CD14-positive monocyte (primary cell): ENCODE data around the gene KCNA10. TPM values are rescaled to one million over a fixed set of nuclear protein-coding genes. Genes with fewer than 3 reads are reported as not detected.
A peak's percentile ranks its signal among the peaks of the same experiment; 100 is the strongest.

Experiments used
- DNase-seq, 3 donors: peaks; one replicate each; pipeline ENCODE4 v3.0.0-alpha.2; 2011 to 2022
- H2AFZ ChIP-seq: 2 replicates; pipeline ENCODE4 v1.6.0; 2012; ENCODE audit warnings: mild to moderate bottlenecking, low read depth, low read length, inconsistent platforms; ENCODE audit not compliant: insufficient read depth, poor library complexity, severe bottlenecking
- H3K27ac ChIP-seq, 2 donors: 1 replicate in 1 of 2; 2 replicates in 1 of 2; pipeline ENCODE4 v1.5.1; 2012 to 2013; ENCODE audit warnings: low read length in 2 of 2, control low read depth in 1 of 2, inconsistent platforms in 1 of 2, low read depth in 1 of 2, mild to moderate bottlenecking in 1 of 2
- H3K27me3 ChIP-seq, 2 donors: one replicate each; pipeline versions ENCODE4 v1.6.0 to v1.6.1; 2011 to 2013; ENCODE audit warnings: low read length in 2 of 2; ENCODE audit not compliant: control insufficient read depth in 2 of 2, insufficient read depth in 2 of 2
- H3K36me3 ChIP-seq, 2 donors: replicated peaks in 1 of 2; 1 replicate in 1 of 2; 2 replicates in 1 of 2; pipeline versions ENCODE4 v1.5.1 to v1.6.1; 2012 to 2013; ENCODE audit warnings: low read length in 2 of 2, control low read depth in 1 of 2, inconsistent platforms in 1 of 2, mild to moderate bottlenecking in 1 of 2; ENCODE audit not compliant: insufficient read depth in 2 of 2, control insufficient read depth in 1 of 2
- H3K4me1 ChIP-seq, 2 donors: 1 replicate in 1 of 2; 2 replicates in 1 of 2; pipeline versions ENCODE4 v1.5.1 to v1.6.1; 2012 to 2013; ENCODE audit warnings: low read length in 2 of 2, control low read depth in 1 of 2, inconsistent platforms in 1 of 2, mild to moderate bottlenecking in 1 of 2, moderate library complexity in 1 of 2; ENCODE audit not compliant: insufficient read depth in 2 of 2, control insufficient read depth in 1 of 2
- H3K4me2 ChIP-seq: replicated peaks from 2 replicates; pipeline ENCODE3; 2012; ENCODE audit warnings: low read length, moderate library complexity, mild to moderate bottlenecking; ENCODE audit not compliant: poor library complexity, severe bottlenecking; ENCODE audit errors: extremely low read depth
- H3K4me3 ChIP-seq, 3 experiments: fragments of 200-600 bp in 1 of 3; sonication (generic) in 1 of 3; replicated peaks in 1 of 3; 1 replicate in 2 of 3; 2 replicates in 1 of 3; pipeline ENCODE4 v1.5.1; 2011 to 2013; ENCODE audit warnings: low read length in 3 of 3, mild to moderate bottlenecking in 3 of 3, control low read depth in 2 of 3, low read depth in 2 of 3, inconsistent platforms in 1 of 3, moderate library complexity in 1 of 3
- H3K79me2 ChIP-seq: 2 replicates; pipeline ENCODE4 v1.6.0; 2012; ENCODE audit warnings: mild to moderate bottlenecking, control low read depth, inconsistent platforms, low read length, moderate library complexity; ENCODE audit not compliant: insufficient read depth
- H3K9ac ChIP-seq: 2 replicates; pipeline ENCODE4 v1.6.0; 2017; ENCODE audit warnings: low read length, mild to moderate bottlenecking; ENCODE audit not compliant: insufficient read depth, poor library complexity, severe bottlenecking
- H3K9me3 ChIP-seq, 2 donors: replicated peaks in 1 of 2; 1 replicate in 1 of 2; 2 replicates in 1 of 2; pipeline versions ENCODE4 v1.5.1 to v1.6.1; 2012 to 2013; ENCODE audit warnings: low read length in 2 of 2, control low read depth in 1 of 2; ENCODE audit not compliant: control insufficient read depth in 1 of 2, insufficient read depth in 1 of 2
- H4K20me1 ChIP-seq: 2 replicates; pipeline ENCODE4 v1.6.0; 2012; ENCODE audit warnings: mild to moderate bottlenecking, low read length, control low read depth, moderate library complexity; ENCODE audit not compliant: insufficient read depth
- H3K27ac Mint-ChIP-seq, 7 donors: one replicate each; pipeline ENCODE4 v1.8.0; 2020; ENCODE audit warnings: mild to moderate bottlenecking in 7 of 7, mixed read lengths in 7 of 7, moderate library complexity in 6 of 7, inconsistent platforms in 2 of 7
- H3K27me3 Mint-ChIP-seq, 3 donors: one replicate each; pipeline ENCODE4 v1.8.0; 2021 to 2022; ENCODE audit warnings: low read depth in 3 of 3, mild to moderate bottlenecking in 3 of 3, mixed read lengths in 3 of 3, moderate library complexity in 3 of 3, inconsistent platforms in 1 of 3
- H3K36me3 Mint-ChIP-seq, 2 donors: one replicate each; pipeline ENCODE4 v1.8.0; 2020; ENCODE audit warnings: mixed read lengths in 2 of 2, inconsistent platforms in 1 of 2, mild to moderate bottlenecking in 1 of 2
- H3K4me1 Mint-ChIP-seq: one replicate; pipeline ENCODE4 v1.8.0; 2020; ENCODE audit warnings: mild to moderate bottlenecking, mixed read lengths
- H3K4me3 Mint-ChIP-seq, 2 donors: one replicate each; pipeline ENCODE4 v1.8.0; 2020; ENCODE audit warnings: mild to moderate bottlenecking in 2 of 2, mixed read lengths in 2 of 2, moderate library complexity in 1 of 2
- H3K9me3 Mint-ChIP-seq, 7 donors: one replicate each; pipeline ENCODE4 v1.8.0; 2020 to 2022; ENCODE audit warnings: mixed read lengths in 7 of 7, mild to moderate bottlenecking in 6 of 7, moderate library complexity in 6 of 7, inconsistent platforms in 2 of 7
- WGBS: methylation state at CpG from one replicate; pipeline ENCODE4 v1.1.5; 2013; ENCODE audit warnings: missing lambda C conversion rate; ENCODE audit not compliant: insufficient coverage; 5-methylcytosine and 5-hydroxymethylcytosine counted together
- intact Hi-C, 2 donors: fragments of 100-400 bp; cut with micrococcal nuclease; formaldehyde crosslinking; loops; one replicate each; pipeline versions ENCODE4 v1.15.0 to v1.15.1; 2023
- polyA plus RNA-seq, 3 donors: library from polyadenylated mRNA; depleted of rRNA in 1 of 3; unstranded in 2 of 3; stranded (reverse) in 1 of 3; fragments of 300-500 nt in 2 of 3; fragments of >200 nt in 1 of 3; fragmentation: Illumina TruSeq in 2 of 3; gene quantifications; 1 replicate in 2 of 3; 2 replicates in 1 of 3; pipeline ENCODE4 v1.2.3, GENCODE V29; 2012 to 2021
- TF ChIP-seq, protein P1 (sequence below): fragments of 200-600 bp; IDR thresholded peaks from one replicate; pipeline ENCODE4 v1.8.0; 2022; ENCODE audit warnings: antibody characterized with exemption, mild to moderate bottlenecking

KCNA10 gene
- polyA plus RNA-seq, 3 donors = not detected

- Histone ChIP-seq H3K79me2 (no peaks in the 10 kb centered on the region), H2AFZ (no peak overlapping the region), H4K20me1 (no peaks in the 10 kb centered on the region), H3K27me3 (no peaks in the 10 kb centered on the region), H3K4me3 (no peak overlapping the region), H3K9ac (no peak overlapping the region), H3K36me3 (no peaks in the 10 kb centered on the region), H3K9me3 (no peaks in the 10 kb centered on the region), H3K4me1 (peaks cover 11 to 17% of the 10 kb centered on the region in 2 donors), H3K27ac (no peak overlapping the region), H3K4me2 (no peak overlapping the region)
- H3K27ac Mint-ChIP-seq = no peak overlapping the region
- H3K4me3 Mint-ChIP-seq = no peak overlapping the region
- H3K36me3 Mint-ChIP-seq = no peaks in the 10 kb centered on the region
- no peak for DNase-seq
- H3K4me1 Mint-ChIP-seq = peaks cover 17% of the 10 kb centered on the region
- 100% methylated on average over 8 of the region's 9 CpGs for WGBS
- peaks cover 0 to 5% (median 5%) of the 10 kb centered on the region in 3 donors for H3K27me3 Mint-ChIP-seq
- no peaks in the 10 kb centered on the region for H3K9me3 Mint-ChIP-seq
- TF ChIP-seq, protein P1, sequence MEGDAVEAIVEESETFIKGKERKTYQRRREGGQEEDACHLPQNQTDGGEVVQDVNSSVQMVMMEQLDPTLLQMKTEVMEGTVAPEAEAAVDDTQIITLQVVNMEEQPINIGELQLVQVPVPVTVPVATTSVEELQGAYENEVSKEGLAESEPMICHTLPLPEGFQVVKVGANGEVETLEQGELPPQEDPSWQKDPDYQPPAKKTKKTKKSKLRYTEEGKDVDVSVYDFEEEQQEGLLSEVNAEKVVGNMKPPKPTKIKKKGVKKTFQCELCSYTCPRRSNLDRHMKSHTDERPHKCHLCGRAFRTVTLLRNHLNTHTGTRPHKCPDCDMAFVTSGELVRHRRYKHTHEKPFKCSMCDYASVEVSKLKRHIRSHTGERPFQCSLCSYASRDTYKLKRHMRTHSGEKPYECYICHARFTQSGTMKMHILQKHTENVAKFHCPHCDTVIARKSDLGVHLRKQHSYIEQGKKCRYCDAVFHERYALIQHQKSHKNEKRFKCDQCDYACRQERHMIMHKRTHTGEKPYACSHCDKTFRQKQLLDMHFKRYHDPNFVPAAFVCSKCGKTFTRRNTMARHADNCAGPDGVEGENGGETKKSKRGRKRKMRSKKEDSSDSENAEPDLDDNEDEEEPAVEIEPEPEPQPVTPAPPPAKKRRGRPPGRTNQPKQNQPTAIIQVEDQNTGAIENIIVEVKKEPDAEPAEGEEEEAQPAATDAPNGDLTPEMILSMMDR = no peak
- intact Hi-C loops = no loop called here
These were observed 35.7 kb downstream of the KCNA10 start for GRCh38 chr1:110483308-110483685.

GRCh38 chr1:110482662-110483307 is 36.2 kb downstream of the KCNA10 start:
- Histone ChIP-seq H3K36me3 (no peaks in the 10 kb centered on the region), H3K4me1 (peaks cover 11 to 17% of the 10 kb centered on the region in 2 donors), H4K20me1 (no peaks in the 10 kb centered on the region), H3K4me3 (no peak overlapping the region), H3K27me3 (no peaks in the 10 kb centered on the region), H3K27ac (no peak overlapping the region), H3K4me2 (no peak overlapping the region), H2AFZ (no peak overlapping the region), H3K9me3 (no peaks in the 10 kb centered on the region), H3K9ac (no peak overlapping the region), H3K79me2 (no peaks in the 10 kb centered on the region)
- WGBS = 45% methylated on average over 13 of the region's 18 CpGs
- Mint-ChIP-seq H3K4me3 (no peak overlapping the region), H3K27ac (no peak overlapping the region), H3K9me3 (no peaks in the 10 kb centered on the region), H3K27me3 (peaks cover 0 to 5% (median 5%) of the 10 kb centered on the region in 3 donors), H3K36me3 (no peaks in the 10 kb centered on the region), H3K4me1 (peaks cover 17% of the 10 kb centered on the region)
- intact Hi-C loops = no loop called here
- TF ChIP-seq, protein P1 = no peak
- peak in 2 of 3 donors; percentile 3 to 20 for DNase-seq
